GM23338 (cell line): ENCODE data around the gene KRTAP20-2. TPM values are rescaled to one million over a fixed set of nuclear protein-coding genes. Genes with fewer than 3 reads are reported as not detected.

Experiments
- ATAC-seq: fragments of 200-7000 bp; cut with Tn5 transposase; 3 replicates; pipeline ENCODE4 v1.9.1; 2020
- DNase-seq: peaks from one replicate; pipeline ENCODE4 v3.0.0-alpha.2; 2015; ENCODE audit warnings: low spot score
- H2AFZ ChIP-seq: fragments of 200-600 bp; sonication (generic); 2 replicates; pipeline ENCODE4 v1.8.0; 2016; ENCODE audit warnings: antibody characterized with exemption, mild to moderate bottlenecking, moderate library complexity
- H3F3A ChIP-seq: fragments of 200-600 bp; sonication (generic); replicated peaks from 2 replicates; pipeline ENCODE4 v1.8.0; 2017; ENCODE audit warnings: antibody characterized with exemption, mixed run types, low read depth
- H3K27ac ChIP-seq: fragments of 200-600 bp; sonication (generic); 2 replicates; pipeline ENCODE4 v1.6.1; 2016; ENCODE audit warnings: low read depth
- H3K27me3 ChIP-seq: fragments of 200-600 bp; sonication (generic); 2 replicates; pipeline ENCODE4 v1.8.0; 2016; ENCODE audit warnings: mild to moderate bottlenecking, mixed run types, moderate library complexity; ENCODE audit not compliant: insufficient read depth
- H3K36me3 ChIP-seq: fragments of 200-600 bp; sonication (generic); 2 replicates; pipeline ENCODE4 v1.8.0; 2016; ENCODE audit warnings: mild to moderate bottlenecking; ENCODE audit not compliant: insufficient read depth
- H3K4me1 ChIP-seq: fragments of 200-600 bp; sonication (generic); 2 replicates; pipeline ENCODE4 v1.8.0; 2016; ENCODE audit warnings: mild to moderate bottlenecking, moderate library complexity; ENCODE audit not compliant: insufficient read depth
- H3K4me2 ChIP-seq: fragments of 200-600 bp; sonication (generic); 2 replicates; pipeline ENCODE4 v1.7.1; 2017; ENCODE audit warnings: mixed run types
- H3K4me3 ChIP-seq: fragments of 200-600 bp; sonication (generic); 2 replicates; pipeline ENCODE4 v1.6.1; 2016; ENCODE audit warnings: mixed run types
- H3K79me2 ChIP-seq: fragments of 200-600 bp; sonication (generic); replicated peaks from 2 replicates; pipeline ENCODE4 v1.8.0; 2017; ENCODE audit warnings: mild to moderate bottlenecking; ENCODE audit not compliant: insufficient read depth
- H3K9me2 ChIP-seq: fragments of 200-600 bp; sonication (generic); 2 replicates; pipeline ENCODE4 v1.8.0; 2017; ENCODE audit not compliant: insufficient read depth
- H4K20me1 ChIP-seq: fragments of 200-600 bp; sonication (generic); replicated peaks from 2 replicates; pipeline ENCODE4 v1.8.0; 2017; ENCODE audit warnings: mild to moderate bottlenecking; ENCODE audit not compliant: insufficient read depth
- H3K27ac Mint-ChIP-seq: 2 replicates; pipeline ENCODE4 v1.8.0; 2020; ENCODE audit warnings: inconsistent platforms, mild to moderate bottlenecking, moderate library complexity, mixed read lengths
- H3K27me3 Mint-ChIP-seq: 3 replicates; pipeline ENCODE4 v1.8.0; 2022; ENCODE audit warnings: low read depth, mild to moderate bottlenecking, moderate library complexity, mixed read lengths, inconsistent platforms; ENCODE audit not compliant: insufficient read depth, poor library complexity
- H3K36me3 Mint-ChIP-seq: 3 replicates; pipeline ENCODE4 v1.8.0; 2021; ENCODE audit warnings: low read depth, mild to moderate bottlenecking, inconsistent platforms, moderate library complexity, mixed read lengths
- H3K4me1 Mint-ChIP-seq: 3 replicates; pipeline ENCODE4 v1.8.0; 2020; ENCODE audit warnings: mild to moderate bottlenecking, inconsistent platforms, mixed read lengths
- H3K4me3 Mint-ChIP-seq: 3 replicates; pipeline ENCODE4 v1.8.0; 2021; ENCODE audit warnings: moderate library complexity, mild to moderate bottlenecking, inconsistent platforms, mixed read lengths
- H3K9me3 Mint-ChIP-seq: 3 replicates; pipeline ENCODE4 v1.8.0; 2020; ENCODE audit warnings: moderate library complexity, mild to moderate bottlenecking, inconsistent platforms, mixed read lengths
- POLR2AphosphoS5 ChIP-seq: IDR thresholded peaks from 2 replicates; pipeline ENCODE4 v1.6.1; 2016; ENCODE audit warnings: antibody characterized with exemption, low read depth
- REST ChIP-seq: IDR thresholded peaks from one replicate; pipeline ENCODE4 v1.6.1; 2018; ENCODE audit warnings: antibody characterized with exemption; ENCODE audit not compliant: unreplicated experiment
- ZNF462 ChIP-seq: fragments of 250-450 bp; sonication (Bioruptor Pico); IDR thresholded peaks from 2 replicates; pipeline ENCODE4 v1.5.0; 2020; ENCODE audit warnings: mild to moderate bottlenecking, moderate library complexity
- polyA plus RNA-seq: library from polyadenylated mRNA; unstranded; fragments of >200 nt; fragmentation: Nextera tagmentation; extraction: Ambion mirVana; gene quantifications from 2 replicates; pipeline ENCODE4 v1.2.1, GENCODE V29; 2016
- total RNA-seq: library from RNA; depleted of rRNA; stranded (reverse); fragments of >200 nt; shearing (Covaris generic); gene quantifications from 2 replicates; pipeline ENCODE4 v1.2.3, GENCODE V29; 2014

KRTAP20-2 gene
- total and polyA plus RNA-seq, 2 experiments from 2014 or later: not detected

GRCh38 chr21:30652891-30653290, 17.9 kb downstream of the KRTAP20-2 start:
- no peak overlapping the region for H3K4me3 Mint-ChIP-seq
- H3K27me3 Mint-ChIP-seq: no peaks in the 10 kb centered on the region
- H3K27me3 ChIP-seq: no peaks in the 10 kb centered on the region
- no peak overlapping the region for H3K27ac Mint-ChIP-seq
- no peak overlapping the region for H2AFZ ChIP-seq
- H3F3A ChIP-seq: no peaks in the 10 kb centered on the region
- H3K9me2 ChIP-seq: no peaks in the 10 kb centered on the region
- no peak overlapping the region for H3K4me2 ChIP-seq
- no peaks in the 10 kb centered on the region; the same call in 2 of the 3 replicates for H3K9me3 Mint-ChIP-seq
- no peaks in the 10 kb centered on the region for H3K4me1 ChIP-seq
- H4K20me1 ChIP-seq: no peaks in the 10 kb centered on the region
- no peak for ATAC-seq
- H3K36me3 Mint-ChIP-seq: no peaks in the 10 kb centered on the region
- TF ChIP-seq REST: no peak
- TF ChIP-seq ZNF462: no peak
- no peak for TF ChIP-seq POLR2AphosphoS5
- DNase-seq: no peak
- no peaks in the 10 kb centered on the region for H3K4me1 Mint-ChIP-seq
- H3K27ac ChIP-seq: no peak overlapping the region
- no peaks in the 10 kb centered on the region for H3K79me2 ChIP-seq
- no peak overlapping the region for H3K4me3 ChIP-seq
- no peaks in the 10 kb centered on the region for H3K36me3 ChIP-seq
